Esophagus muscularis mucosa (tissue), 3 donors: ENCODE results near the gene SIRT2.

Source experiments
- EP300 ChIP-seq: sonication (generic); formaldehyde crosslinking; IDR thresholded peaks from one replicate; pipeline ENCODE4 v1.6.1; 2017; ENCODE audit warnings: antibody characterized with exemption
- POLR2AphosphoS5 ChIP-seq, 2 donors: sonication (generic); formaldehyde crosslinking; IDR thresholded peaks; one replicate each; pipeline ENCODE4 v1.6.1; 2017; ENCODE audit warnings: antibody characterized with exemption in 2 of 2

GRCh38 chr19:38861368-38861767 lies 38.0 kb downstream of the SIRT2 start:
- TF ChIP-seq POLR2AphosphoS5 (IDR thresholded peaks at IDR 0.05): no peak
- no peak for TF ChIP-seq EP300
